ENCODE data around the gene STIM2. TPM values are rescaled to one million over a fixed set of nuclear protein-coding genes. Genes with fewer than 3 reads are reported as not detected.

The STIM2 gene
- total and polyA plus RNA-seq, 4 experiments from 2014 or later = 23.8 to 91.7 (median 62.7) TPM

- H3K9me3 Mint-ChIP-seq = peaks cover 0 to 1% (median 0%) of the 10 kb centered on the region in 8 donors
- no peak overlapping the region for H3K27ac ChIP-seq (ENCODE audit: low read depth, low read length)
- H3K4me3 ChIP-seq (ENCODE audit: low read length in 2 of 2) = no peak overlapping the region
- ChIA-PET POLR2A (ENCODE audit: partially characterized antibody) (interaction anchor here (1.1 to 7.0 kb wide), 2 partner anchors 20 to 282 kb away, joined by 3 to 74 read pairs; no protein-coding TSS in a partner anchor), CTCF (ENCODE audit: partially characterized antibody) (interaction anchor here (1.3 to 3.2 kb wide), 3 partner anchors 19 to 119 kb away, joined by 3 to 10 read pairs (median 3); no protein-coding TSS in a partner anchor)
- DNase-seq = no peak
- peaks cover 3 to 12% of the 10 kb centered on the region in 2 donors for H3K36me3 Mint-ChIP-seq
- H3K9me3 ChIP-seq (ENCODE audit: control insufficient read depth in 1 of 2, low read length in 2 of 2) = no peaks in the 10 kb centered on the region
- H3K27me3 ChIP-seq (ENCODE audit: insufficient read depth, low read length) = no peaks in the 10 kb centered on the region
- H3K4me1 Mint-ChIP-seq = peaks cover 50 to 84% (median 61%) of the 10 kb centered on the region in 4 donors
- peaks cover 0 to 1% of the 10 kb centered on the region in 2 donors for H3K27me3 Mint-ChIP-seq
- H3K36me3 ChIP-seq (ENCODE audit: insufficient read depth, low read length) = no peaks in the 10 kb centered on the region
- peak overlapping the region in 6 of 8 donors; percentile 3 to 76 (median 58) for H3K4me3 Mint-ChIP-seq
- peak overlapping the region in 2 of 7 donors; percentile 30 to 46 for H3K27ac Mint-ChIP-seq
- intact Hi-C loops (cut with micrococcal nuclease) = loop anchor here (5.0 to 10.0 kb wide), 5 partner anchors 50 to 1003 kb away; partner anchors contain the start of gene SEL1L3
- H3K4me1 ChIP-seq (ENCODE audit: insufficient read depth, low read length) = peaks cover 72% of the 10 kb centered on the region
Observed at GRCh38 chr4:26864899-26865298, 4.3 kb downstream of the STIM2 start.

GRCh38 chr4:26866203-26866602 is 5.6 kb downstream of the STIM2 start:
- no peaks in the 10 kb centered on the region for H3K27me3 Mint-ChIP-seq
- H3K9me3 ChIP-seq (ENCODE audit: control insufficient read depth in 1 of 2, low read length in 2 of 2) = no peaks in the 10 kb centered on the region
- H3K4me3 Mint-ChIP-seq = peak overlapping the region in 7 of 8 donors; percentile 0 to 74 (median 48)
- DNase-seq = no peak
- peaks cover 53 to 88% (median 66%) of the 10 kb centered on the region in 4 donors for H3K4me1 Mint-ChIP-seq
- peaks cover 4 to 12% of the 10 kb centered on the region in 2 donors for H3K36me3 Mint-ChIP-seq
- peak overlapping the region in 4 of 7 donors; percentile 48 to 69 (median 62) for H3K27ac Mint-ChIP-seq
- H3K9me3 Mint-ChIP-seq = peaks cover 0 to 1% (median 0%) of the 10 kb centered on the region in 8 donors
- no peaks in the 10 kb centered on the region for H3K36me3 ChIP-seq (ENCODE audit: insufficient read depth, low read length)
- no peak overlapping the region for H3K4me3 ChIP-seq (ENCODE audit: low read length in 2 of 2)
- ChIA-PET CTCF (ENCODE audit: partially characterized antibody) (interaction anchor here (1.5 to 3.2 kb wide), 5 partner anchors 18 to 144 kb away, joined by 3 to 17 read pairs (median 7); no protein-coding TSS in a partner anchor), POLR2A (ENCODE audit: partially characterized antibody) (interaction anchor here (1.0 to 7.0 kb wide), 3 partner anchors 11 to 19 kb away, joined by 3 to 74 read pairs (median 10); no protein-coding TSS in a partner anchor)
- peaks cover 76% of the 10 kb centered on the region for H3K4me1 ChIP-seq (ENCODE audit: insufficient read depth, low read length)
- H3K27me3 ChIP-seq (ENCODE audit: insufficient read depth, low read length) = no peaks in the 10 kb centered on the region
- intact Hi-C loops (cut with micrococcal nuclease) = loop anchor here (10.0 kb wide), 2 partner anchors 49 to 671 kb away; no protein-coding TSS in a partner anchor
- no peak overlapping the region for H3K27ac ChIP-seq (ENCODE audit: low read depth, low read length)

DNA sequence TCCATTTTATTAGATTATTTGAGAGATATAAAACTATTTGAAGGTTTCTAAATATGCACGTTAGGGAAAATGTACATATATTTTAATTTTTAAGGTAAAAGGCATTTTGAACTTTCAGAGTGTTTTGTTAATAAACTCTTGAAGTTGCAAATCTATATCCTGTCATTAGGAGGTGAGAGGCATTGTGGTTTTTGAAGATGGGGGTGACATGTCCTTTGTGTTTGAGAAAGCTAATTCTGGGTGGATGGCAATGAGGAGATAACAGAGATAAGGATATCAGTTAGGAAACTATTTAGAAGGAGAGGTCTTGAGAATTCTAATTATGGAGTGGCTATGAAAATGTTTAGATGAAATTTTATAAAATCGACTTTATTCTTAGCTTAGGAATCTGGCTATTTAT is 6.1 kb downstream of the STIM2 start:
- POLR2A ChIA-PET (ENCODE audit: partially characterized antibody) = interaction anchor here (2.2 to 7.0 kb wide), 2 partner anchors 13 to 19 kb away, joined by 10 to 74 read pairs; no protein-coding TSS in a partner anchor
- H3K27me3 Mint-ChIP-seq = no peaks in the 10 kb centered on the region
- CTCF ChIA-PET (ENCODE audit: partially characterized antibody) = interaction anchor here (0.7 to 3.2 kb wide), 8 partner anchors 9 to 144 kb away, joined by 3 to 17 read pairs (median 6); no protein-coding TSS in a partner anchor
- no peaks in the 10 kb centered on the region for H3K9me3 ChIP-seq (ENCODE audit: control insufficient read depth in 1 of 2, low read length in 2 of 2)
- peaks cover 59 to 89% (median 72%) of the 10 kb centered on the region in 4 donors for H3K4me1 Mint-ChIP-seq
- peaks cover 4 to 7% of the 10 kb centered on the region in 2 donors for H3K36me3 Mint-ChIP-seq
- no peaks in the 10 kb centered on the region for H3K27me3 ChIP-seq (ENCODE audit: insufficient read depth, low read length)
- peak overlapping the region in 7 of 8 donors; percentile 33 to 76 (median 70) for H3K4me3 Mint-ChIP-seq
- H3K4me3 ChIP-seq (ENCODE audit: low read length in 2 of 2) = no peak overlapping the region
- DNase-seq = no peak
- no peak overlapping the region for H3K27ac ChIP-seq (ENCODE audit: low read depth, low read length)
- no peaks in the 10 kb centered on the region for H3K36me3 ChIP-seq (ENCODE audit: insufficient read depth, low read length)
- H3K9me3 Mint-ChIP-seq = peaks cover 0 to 1% (median 0%) of the 10 kb centered on the region in 8 donors
- peaks cover 82% of the 10 kb centered on the region for H3K4me1 ChIP-seq (ENCODE audit: insufficient read depth, low read length)
- peak overlapping the region in 6 of 7 donors; percentile 20 to 76 (median 57) for H3K27ac Mint-ChIP-seq
- intact Hi-C loops (cut with micrococcal nuclease) = loop anchor here (10.0 kb wide), 2 partner anchors 48 to 672 kb away; no protein-coding TSS in a partner anchor

DNA sequence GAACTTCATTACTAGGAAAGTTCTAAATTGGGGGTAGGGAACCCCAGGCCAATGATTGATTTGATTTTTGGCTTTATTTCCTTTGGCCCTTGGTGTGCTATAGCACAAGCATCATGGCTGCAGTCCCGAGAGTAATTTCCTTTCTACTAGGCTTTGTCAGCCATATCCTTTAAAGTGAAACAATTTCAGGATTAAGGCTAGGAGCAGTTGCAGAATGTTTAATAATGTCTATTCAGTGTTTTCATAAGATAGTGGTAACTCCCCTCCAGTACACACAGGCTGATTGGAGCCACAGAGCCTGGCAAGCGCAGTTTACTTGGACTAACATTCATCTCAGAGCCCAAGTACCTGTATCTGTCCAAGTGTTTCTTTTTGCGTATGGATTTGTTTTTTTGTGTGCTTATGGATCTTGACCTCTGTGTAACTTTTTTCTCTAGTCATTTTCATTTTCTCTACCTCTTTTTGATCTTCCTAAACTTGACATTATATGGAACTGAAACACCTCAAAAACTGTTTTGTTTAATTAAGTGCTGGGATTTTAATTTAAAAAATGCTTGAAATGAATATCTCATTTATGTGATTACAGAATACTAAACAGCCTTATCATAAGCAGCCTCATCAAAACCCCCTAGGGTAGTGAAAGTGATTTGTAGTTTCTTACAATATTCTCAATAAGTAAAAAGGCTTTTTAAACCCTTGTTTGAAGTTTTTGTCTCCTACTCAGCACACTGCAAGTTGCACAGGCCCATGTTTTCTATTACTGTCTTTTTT is 7.5 kb downstream of the STIM2 start:
- H3K27me3 ChIP-seq (ENCODE audit: insufficient read depth, low read length) = no peaks in the 10 kb centered on the region
- Mint-ChIP-seq H3K9me3 (peaks cover 0 to 1% (median 0%) of the 10 kb centered on the region in 8 donors), H3K36me3 (peaks cover 4 to 6% of the 10 kb centered on the region in 2 donors), H3K4me3 (peak overlapping the region in 6 of 8 donors; percentile 7 to 67 (median 59)), H3K27me3 (no peaks in the 10 kb centered on the region), H3K27ac (peak overlapping the region in 6 of 7 donors; percentile 37 to 85 (median 64)), H3K4me1 (peaks cover 63 to 88% (median 76%) of the 10 kb centered on the region in 4 donors)
- H3K4me3 ChIP-seq (ENCODE audit: low read length in 2 of 2) = no peak overlapping the region
- H3K4me1 ChIP-seq (ENCODE audit: insufficient read depth, low read length) = peaks cover 86% of the 10 kb centered on the region
- CTCF ChIA-PET (ENCODE audit: partially characterized antibody) = interaction anchor here (1.0 to 3.2 kb wide), 6 partner anchors 10 to 141 kb away, joined by 3 to 17 read pairs (median 6); no protein-coding TSS in a partner anchor
- POLR2A ChIA-PET (ENCODE audit: partially characterized antibody) = interaction anchor here (2.0 to 7.0 kb wide), 2 partner anchors 7 to 17 kb away, joined by 5 to 74 read pairs; partner anchors contain the start of gene STIM2
- no peaks in the 10 kb centered on the region for H3K9me3 ChIP-seq (ENCODE audit: control insufficient read depth in 1 of 2, low read length in 2 of 2)
- DNase-seq = no peak
- H3K27ac ChIP-seq (ENCODE audit: low read depth, low read length) = no peak overlapping the region
- no peaks in the 10 kb centered on the region for H3K36me3 ChIP-seq (ENCODE audit: insufficient read depth, low read length)
- intact Hi-C loops (cut with micrococcal nuclease) = loop anchor here (10.0 kb wide), 2 partner anchors 47 to 673 kb away; no protein-coding TSS in a partner anchor

DNA sequence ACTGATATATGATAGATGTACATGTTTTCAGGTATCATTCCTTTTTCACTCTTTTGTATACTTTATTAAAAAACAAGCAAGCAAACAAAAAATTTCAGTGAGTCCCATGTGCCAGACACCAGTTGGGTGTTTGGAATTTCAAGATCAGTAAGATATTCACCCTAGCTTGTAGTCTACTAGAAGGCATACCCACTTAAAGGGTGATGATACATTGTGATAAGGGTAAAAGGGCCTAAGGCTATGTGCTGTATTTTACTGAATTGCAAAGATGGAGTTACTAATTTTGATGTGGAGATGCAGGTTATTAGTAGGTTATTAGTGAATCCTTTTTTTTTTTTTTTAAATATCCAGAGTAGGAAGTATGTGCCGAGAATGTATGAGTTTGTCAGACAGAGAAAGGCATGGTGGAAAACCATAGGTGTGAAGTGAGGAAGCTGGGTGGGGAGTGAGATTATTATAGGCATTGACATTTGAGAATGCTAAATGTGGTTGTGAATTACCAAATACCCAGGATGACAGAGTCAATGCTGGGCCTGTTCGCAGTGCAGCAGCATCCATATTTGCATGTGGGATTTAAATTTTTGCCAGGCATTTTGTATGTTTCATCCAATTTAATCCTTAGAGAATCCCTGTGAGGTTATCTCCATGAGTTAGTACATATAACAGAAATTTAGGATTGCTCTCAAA is 10.1 kb downstream of the STIM2 start:
- Mint-ChIP-seq H3K27ac (peak overlapping the region in 4 of 7 donors; percentile 0 to 78 (median 44)), H3K27me3 (no peaks in the 10 kb centered on the region), H3K9me3 (peaks cover 0 to 1% (median 0%) of the 10 kb centered on the region in 8 donors), H3K36me3 (peaks cover 4 to 7% of the 10 kb centered on the region in 2 donors), H3K4me1 (peaks cover 60 to 86% (median 70%) of the 10 kb centered on the region in 4 donors), H3K4me3 (peak overlapping the region in 3 of 8 donors; percentile 2 to 42 (median 4))
- H3K9me3 ChIP-seq (ENCODE audit: control insufficient read depth in 1 of 2, low read length in 2 of 2) = no peaks in the 10 kb centered on the region
- H3K4me1 ChIP-seq (ENCODE audit: insufficient read depth, low read length) = peaks cover 85% of the 10 kb centered on the region
- CTCF ChIA-PET (ENCODE audit: partially characterized antibody) = interaction anchor here (1.5 kb wide), 1 partner anchor 10 kb away, joined by 4 read pairs; the partner anchor contains the start of gene STIM2
- intact Hi-C loops (cut with micrococcal nuclease) = no loop called here
- H3K27me3 ChIP-seq (ENCODE audit: insufficient read depth, low read length) = no peaks in the 10 kb centered on the region
- POLR2A ChIA-PET (ENCODE audit: partially characterized antibody) = interaction anchor here (3.9 kb wide), 1 partner anchor 9 kb away, joined by 41 read pairs; the partner anchor contains the start of gene STIM2
- H3K4me3 ChIP-seq (ENCODE audit: low read length in 2 of 2) = no peak overlapping the region
- no peaks in the 10 kb centered on the region for H3K36me3 ChIP-seq (ENCODE audit: insufficient read depth, low read length)
- H3K27ac ChIP-seq (ENCODE audit: low read depth, low read length) = no peak overlapping the region
- no peak for DNase-seq

- peaks cover 59 to 80% (median 70%) of the 10 kb centered on the region in 4 donors for H3K4me1 Mint-ChIP-seq
- Histone ChIP-seq H3K4me1 (ENCODE audit: insufficient read depth, low read length) (peaks cover 85% of the 10 kb centered on the region), H3K4me3 (ENCODE audit: low read length in 2 of 2) (no peak overlapping the region), H3K27ac (ENCODE audit: low read depth, low read length) (no peak overlapping the region), H3K27me3 (ENCODE audit: insufficient read depth, low read length) (no peaks in the 10 kb centered on the region), H3K9me3 (ENCODE audit: control insufficient read depth in 1 of 2, low read length in 2 of 2) (no peaks in the 10 kb centered on the region), H3K36me3 (ENCODE audit: insufficient read depth, low read length) (no peaks in the 10 kb centered on the region)
- intact Hi-C loops (cut with micrococcal nuclease) = no loop called here
- no peak for DNase-seq
- no peaks in the 10 kb centered on the region for H3K27me3 Mint-ChIP-seq
- peaks cover 4 to 8% of the 10 kb centered on the region in 2 donors for H3K36me3 Mint-ChIP-seq
- H3K4me3 Mint-ChIP-seq = peak overlapping the region in 4 of 8 donors; percentile 3 to 58 (median 27)
- H3K27ac Mint-ChIP-seq = peak overlapping the region in 6 of 7 donors; percentile 5 to 78 (median 69)
- POLR2A ChIA-PET (ENCODE audit: partially characterized antibody) = interaction anchor here (3.0 to 3.9 kb wide), 2 partner anchors 10 to 14 kb away, joined by 41 to 50 read pairs; partner anchors contain the start of gene STIM2
- CTCF ChIA-PET (ENCODE audit: partially characterized antibody) = interaction anchor here (0.7 to 0.9 kb wide), 2 partner anchors 10 to 15 kb away, joined by 3 to 4 read pairs; partner anchors contain the start of gene STIM2
- H3K9me3 Mint-ChIP-seq = no peaks in the 10 kb centered on the region
Observed at GRCh38 chr4:26871611-26872010, 11.0 kb downstream of the STIM2 start.
